RCC 7860 (cell line): ENCODE data around the gene CALN1.
"Not testable (repeated sequence)": the region's sequence is repeated elsewhere in the genome, so short reads cannot be mapped to it uniquely, and the experiment has no call there.

Experiments
- DNase-seq: peaks from one replicate; pipeline ENCODE4 v3.0.0-alpha.2; 2015; ENCODE audit warnings: low spot score
- FAIRE-seq: peaks from 2 replicates; lab custom pipeline; 2012; peaks lifted over from hg19 to GRCh38; lab: Jason Lieb, UNC

CALN1 gene

DNA sequence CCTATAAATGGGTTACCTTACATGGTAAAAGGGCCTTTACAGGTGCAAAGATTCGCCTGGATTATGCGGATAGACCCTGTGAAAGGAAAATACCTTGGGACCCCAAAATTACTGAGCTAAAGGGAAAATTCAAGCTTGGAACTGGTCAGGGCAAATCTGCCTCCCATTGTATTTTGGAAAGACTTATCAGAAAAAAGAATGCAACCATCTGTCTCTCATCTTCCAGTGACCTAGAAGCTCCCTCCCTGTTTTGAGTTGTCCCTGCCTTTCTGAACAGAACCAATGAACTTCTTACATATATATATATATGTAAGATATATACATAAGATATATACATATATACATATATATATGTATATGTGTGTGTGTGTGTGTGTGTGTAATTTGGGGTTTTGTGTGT lies 583.8 kb downstream of the CALN1 start:
- FAIRE-seq: no peak
- no peak for DNase-seq

DNA sequence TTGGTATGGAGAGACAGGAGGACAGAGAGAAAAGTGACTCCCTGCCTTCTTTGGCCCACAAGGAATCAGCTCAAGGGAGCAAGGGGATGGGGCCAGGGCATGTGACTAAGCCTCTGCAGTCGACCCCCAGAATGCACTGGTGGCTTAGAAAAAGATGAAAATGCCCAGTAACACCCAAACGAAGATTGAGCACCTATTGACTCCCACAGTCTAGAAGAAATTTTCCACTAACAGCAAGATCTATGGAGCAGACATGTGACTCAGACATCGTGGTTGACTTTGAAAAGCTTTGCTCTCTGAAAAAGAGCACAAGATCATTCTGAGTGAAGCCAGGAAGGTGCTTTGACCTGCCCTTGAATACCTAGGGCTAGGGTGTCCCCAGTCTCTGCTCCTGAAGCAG lies 586.0 kb downstream of the CALN1 start:
- no peak for DNase-seq
- FAIRE-seq: no peak

DNA sequence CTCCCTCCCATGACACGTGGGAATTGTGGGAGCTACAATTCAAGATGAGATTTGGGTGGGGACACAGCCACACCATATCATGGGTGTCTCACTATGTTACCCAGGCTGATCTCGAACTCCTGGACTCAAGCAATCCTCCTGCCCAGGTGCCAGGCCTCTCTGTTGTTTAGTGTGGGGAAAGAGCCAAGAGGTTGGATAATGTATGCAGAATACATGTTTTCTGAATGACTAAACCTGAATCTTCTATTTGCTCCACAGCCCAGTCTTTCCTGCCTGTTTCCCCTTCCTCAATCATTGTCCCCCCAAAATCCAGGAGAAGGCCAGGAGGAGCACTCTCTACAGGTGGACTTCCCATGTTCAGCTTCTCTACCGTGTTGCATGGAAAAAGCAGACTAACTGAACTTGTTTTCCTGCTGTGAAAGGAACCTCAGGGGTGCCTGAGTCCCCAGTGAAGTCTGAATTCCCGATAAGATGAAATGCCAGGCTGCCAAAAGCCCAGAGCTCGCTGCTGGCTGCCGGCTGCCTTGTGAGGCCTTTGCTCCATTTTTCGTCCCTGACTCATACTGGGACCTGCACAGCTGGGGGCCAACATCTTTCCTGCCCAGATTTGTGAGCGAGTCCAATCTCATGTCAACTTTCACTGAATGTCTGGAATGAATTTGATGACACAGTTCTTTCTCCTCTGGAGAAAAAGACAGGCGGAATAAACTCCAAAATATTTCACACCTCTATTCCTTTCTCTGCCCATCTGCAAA lies 588.0 kb downstream of the CALN1 start:
- DNase-seq: no peak
- FAIRE-seq: no peak

DNA sequence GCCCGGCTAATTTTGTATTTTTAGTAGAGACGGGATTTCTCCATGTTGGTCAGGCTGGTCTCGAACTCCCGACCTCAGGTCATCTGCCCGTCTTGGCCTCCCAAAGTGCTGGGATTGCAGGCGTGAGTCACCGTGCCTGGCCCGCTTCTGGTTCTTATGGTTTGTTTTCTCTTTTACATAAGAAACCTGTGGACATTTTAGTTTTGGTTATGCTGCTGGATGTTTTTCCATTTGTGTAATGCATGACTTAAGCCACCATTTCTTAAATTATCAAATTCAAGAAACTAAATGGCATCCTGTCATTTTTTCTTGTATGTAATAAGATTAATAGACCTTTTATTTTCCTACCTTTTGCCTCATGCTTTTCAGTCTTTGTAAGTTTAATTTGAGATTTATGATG lies 589.7 kb downstream of the CALN1 start:
- not testable (repeated sequence) for FAIRE-seq, DNase-seq

DNA sequence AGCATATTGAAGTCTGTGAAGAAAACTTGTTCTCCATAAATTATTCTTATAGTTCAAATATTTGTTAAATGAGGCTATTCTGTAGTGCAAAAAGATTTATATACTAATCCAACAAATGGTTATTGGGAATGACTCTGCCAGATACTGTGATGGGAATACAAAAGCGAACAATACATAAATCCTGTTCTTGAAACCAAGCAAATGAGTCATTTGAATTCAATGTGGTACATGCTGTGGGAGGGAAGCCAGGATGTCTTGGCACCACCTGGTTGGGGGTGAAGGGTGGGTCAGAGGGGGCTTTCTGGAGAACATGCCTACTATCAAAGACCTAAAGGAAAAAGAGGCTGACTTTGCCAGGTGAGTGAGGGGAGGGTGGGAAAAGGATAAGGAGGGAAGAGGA lies 594.2 kb downstream of the CALN1 start:
- FAIRE-seq: no peak
- DNase-seq: no peak

DNA sequence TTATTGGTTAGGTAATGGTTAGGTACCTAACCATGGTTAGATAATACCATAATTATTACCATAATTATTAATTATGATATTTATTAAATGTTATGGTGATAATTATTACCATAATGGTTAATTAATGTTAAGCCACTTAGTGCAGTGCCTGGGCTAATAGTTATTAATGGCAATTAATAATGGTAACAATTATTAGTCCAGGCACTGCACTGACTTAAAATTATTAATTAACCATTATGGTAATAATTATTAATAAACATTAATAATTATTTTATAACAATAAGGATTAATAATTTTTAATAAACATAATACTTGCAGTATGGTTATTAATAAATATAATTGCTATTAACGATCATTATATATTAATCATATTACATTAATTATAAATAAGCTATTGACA lies 604.0 kb downstream of the CALN1 start:
- FAIRE-seq: peak; percentile 52

DNA sequence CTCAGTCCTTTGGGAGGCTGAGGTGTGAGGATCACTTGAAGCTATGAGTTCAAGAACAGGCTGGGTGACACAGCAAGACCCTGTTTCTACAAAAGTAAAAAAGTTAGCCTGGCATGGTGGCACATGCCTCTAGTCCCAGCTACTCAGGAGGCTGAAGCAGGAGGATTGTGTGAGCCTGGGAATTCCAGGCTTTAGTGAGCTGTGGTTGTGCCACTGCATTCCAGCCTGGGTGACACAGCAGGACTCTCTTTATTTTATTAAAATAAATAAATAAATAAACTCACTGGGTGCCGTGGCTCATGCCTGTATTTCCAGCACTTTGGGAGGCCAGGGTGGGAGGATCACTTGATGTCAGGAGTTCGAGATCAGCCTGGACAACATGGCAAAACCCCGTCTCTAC lies 607.9 kb downstream of the CALN1 start:
- no peak for FAIRE-seq
- no peak for DNase-seq

More for the DNA sequence above, 604.0 kb downstream of the CALN1 start:
- DNase-seq: no peak

DNA sequence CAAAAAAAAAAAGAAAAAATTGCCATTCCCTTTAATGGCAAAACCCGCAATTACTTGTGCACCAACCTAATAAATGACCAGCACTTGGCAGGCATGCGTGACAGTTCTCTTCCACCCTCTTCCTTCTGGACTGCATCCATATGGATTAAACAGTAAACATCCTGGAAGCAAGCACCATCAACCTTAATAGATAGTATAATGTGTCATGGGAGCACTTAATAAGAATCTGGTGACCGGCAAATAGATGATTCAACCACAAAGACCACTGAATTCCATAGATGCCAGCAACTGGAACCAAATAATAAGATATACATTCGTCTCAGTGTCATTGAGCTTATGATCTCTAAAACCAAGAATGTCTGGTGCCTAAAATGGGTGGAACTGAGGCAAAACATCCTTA lies 610.2 kb downstream of the CALN1 start:
- DNase-seq: peak; percentile 32
- FAIRE-seq: no peak

DNA sequence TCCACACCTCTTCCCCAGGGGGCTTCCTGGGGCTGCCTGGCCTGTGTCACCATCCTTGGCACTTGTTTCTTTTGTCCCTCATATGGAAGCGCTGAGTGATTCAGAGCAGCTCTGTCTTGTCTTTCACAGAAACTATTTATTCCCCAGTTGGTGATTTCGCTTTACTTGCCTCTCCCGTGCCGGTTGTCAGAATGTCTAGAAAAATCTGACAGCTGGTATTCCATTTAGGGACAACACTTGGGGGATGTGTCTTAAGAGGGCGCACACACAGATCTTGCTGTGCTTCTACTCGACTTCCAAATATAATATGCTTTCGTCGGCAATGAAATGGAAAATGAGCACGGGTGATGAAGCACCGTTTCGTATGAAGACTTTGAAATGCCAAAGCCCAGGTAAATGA lies 611.8 kb downstream of the CALN1 start:
- DNase-seq: no peak
- FAIRE-seq: no peak

DNA sequence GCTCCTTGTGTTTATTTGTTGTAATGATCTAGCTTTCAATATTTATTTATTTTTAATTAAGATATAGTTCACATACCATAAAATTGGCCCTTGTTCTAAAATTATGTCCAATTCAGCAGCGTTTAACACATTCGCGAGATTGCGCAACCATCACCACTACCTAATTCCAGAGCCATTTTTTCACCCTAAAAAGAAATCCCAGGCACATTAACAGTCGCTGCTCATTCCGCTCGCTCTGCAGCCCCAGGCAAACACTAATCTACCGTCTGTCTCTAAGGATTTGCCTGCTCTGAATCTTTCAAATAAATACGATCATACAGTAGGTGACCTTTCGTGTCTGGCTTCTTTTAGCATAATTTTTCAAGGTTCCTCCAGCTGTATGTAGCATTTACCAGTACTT lies 616.7 kb downstream of the CALN1 start:
- FAIRE-seq (no peak), DNase-seq (no peak)

DNA sequence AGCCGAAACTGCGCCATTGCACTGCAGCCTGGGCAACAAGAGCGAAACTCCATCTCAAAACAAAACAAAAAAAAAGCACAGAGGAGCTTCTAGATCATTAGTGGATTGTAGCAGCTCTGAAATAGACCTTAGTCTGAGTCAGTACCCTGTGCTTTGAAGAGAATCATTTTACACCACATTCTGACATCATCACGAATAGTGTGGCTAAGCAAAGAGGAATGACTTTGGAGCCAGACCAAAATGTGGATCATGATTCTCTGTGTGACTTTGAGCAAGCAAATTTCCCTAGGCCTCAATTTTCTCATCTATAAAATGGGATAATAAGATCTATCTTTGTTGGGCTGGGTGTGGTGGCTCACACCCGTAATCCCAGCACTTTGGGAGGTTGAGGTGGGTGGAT lies 618.9 kb downstream of the CALN1 start:
- FAIRE-seq (no peak), DNase-seq (peak; percentile 31)

DNA sequence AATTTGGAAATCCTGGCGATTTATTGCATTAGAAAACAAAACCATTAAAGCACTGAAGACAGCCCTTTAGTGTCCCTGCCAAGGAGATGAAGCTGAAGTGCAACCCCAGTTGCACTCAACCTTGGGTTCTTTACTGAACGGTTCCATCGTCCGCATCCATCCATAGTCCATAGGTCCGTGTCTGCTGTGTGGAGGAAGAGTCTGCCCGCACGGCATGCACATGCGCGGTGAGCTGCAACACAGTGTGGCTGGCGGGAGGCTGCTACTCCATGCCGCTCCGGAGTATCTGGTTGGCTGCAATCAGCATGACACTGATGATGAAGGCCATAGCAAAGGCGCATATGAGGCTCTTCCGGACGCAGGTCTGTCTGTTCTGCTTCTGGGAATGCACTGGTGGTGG lies 624.6 kb downstream of the CALN1 start:
- no peak for DNase-seq

DNA sequence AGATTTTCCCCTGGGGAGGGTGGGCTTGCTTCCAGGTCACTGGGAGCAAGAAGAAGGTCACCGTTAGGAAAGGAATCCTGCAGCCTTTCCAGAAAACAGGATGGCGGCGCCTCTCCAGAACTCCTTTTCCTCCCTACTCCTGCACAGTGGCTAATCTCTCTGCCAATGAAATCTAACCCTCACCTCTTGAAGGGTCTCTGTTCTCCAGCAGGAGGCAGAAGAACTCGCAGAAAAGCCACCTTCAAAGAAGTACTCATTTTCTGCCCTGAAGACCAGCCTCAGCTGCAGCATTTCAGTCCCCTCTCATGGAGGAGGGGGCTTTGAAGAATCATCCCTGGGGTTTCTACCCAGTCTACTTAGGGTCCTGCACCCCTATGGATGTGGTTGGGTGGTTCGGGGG lies 626.9 kb downstream of the CALN1 start:
- DNase-seq (no peak), FAIRE-seq (no peak)

More for the DNA sequence above, 624.6 kb downstream of the CALN1 start:
- FAIRE-seq: no peak

DNA sequence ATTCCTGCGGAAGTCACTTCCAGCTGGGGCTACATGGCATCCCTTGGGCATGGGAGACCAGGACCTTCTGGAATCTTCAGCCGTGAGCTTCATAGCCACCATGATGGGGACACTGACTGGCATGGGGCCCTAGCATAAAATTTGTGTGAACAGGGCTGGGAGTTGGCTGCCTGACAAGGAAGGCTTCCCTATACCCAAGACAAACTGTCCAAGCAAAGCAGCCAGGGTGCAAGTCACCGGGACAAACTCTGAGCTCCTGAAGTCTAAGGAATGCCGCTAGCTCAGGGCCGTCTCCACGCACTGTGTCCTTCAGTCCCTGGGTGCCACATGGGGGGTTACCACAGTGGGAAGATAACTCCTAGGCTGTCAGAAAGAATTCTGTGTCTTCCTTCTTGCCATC lies 627.4 kb downstream of the CALN1 start:
- no peak for DNase-seq
- FAIRE-seq: no peak

DNA sequence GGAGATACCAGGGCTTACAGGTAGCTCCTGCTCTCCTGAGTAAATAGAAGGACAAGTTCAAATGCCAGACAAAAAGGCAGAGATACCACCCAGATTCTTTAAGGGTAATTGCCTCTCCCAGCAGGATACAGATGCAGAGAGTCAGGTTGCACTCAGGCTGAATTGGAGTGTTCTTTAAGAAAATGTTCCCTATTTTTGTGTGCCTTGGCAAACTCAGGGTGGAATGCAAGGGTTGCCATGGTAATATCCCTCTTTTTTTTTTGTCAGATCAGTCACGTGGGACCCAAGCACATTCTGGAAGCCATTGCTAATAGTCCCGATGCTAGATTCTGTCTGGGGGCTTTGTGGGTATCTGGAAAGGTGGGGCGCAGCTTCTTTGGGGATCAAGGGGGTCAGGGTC lies 628.0 kb downstream of the CALN1 start:
- DNase-seq: no peak
- FAIRE-seq: no peak

DNA sequence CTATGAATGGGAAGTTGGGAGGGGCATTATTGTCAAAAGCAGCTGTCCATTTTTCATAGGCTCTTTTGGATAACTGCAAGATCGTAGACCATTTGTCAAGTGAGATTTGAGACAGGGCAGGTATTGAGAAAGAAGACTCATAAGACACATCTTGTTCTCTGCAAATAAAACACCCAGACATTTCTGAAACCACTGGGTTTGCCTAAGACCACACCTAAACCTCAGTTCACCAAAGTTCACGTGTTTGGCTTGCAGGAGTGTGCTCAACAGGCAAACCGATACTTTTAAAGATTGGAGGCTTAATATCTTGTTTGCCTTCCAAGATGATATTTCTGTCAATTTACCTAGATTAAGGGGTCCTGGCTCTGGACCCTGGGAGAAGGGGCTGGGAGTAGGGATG lies 628.4 kb downstream of the CALN1 start:
- FAIRE-seq (no peak), DNase-seq (no peak)

DNA sequence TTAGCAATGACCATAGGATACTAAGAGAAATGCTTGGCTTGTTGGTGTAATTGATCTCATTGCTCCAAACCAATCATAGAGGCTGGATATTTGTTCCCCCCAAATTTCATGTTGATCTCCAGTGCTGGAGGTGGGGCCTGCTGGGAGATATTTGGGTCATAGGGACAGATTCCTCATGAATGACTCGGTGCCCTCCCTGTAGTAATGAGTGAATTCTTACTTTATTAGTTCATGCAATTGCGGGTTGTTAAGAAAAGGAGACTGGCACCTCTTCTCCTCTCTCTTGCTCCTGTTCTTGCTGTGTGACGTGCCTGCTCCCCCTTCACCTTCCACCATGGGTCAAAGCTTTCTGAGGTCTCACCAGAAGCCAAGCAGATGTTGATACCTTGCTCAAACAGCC lies 630.1 kb downstream of the CALN1 start:
- FAIRE-seq (no peak), DNase-seq (no peak)

DNA sequence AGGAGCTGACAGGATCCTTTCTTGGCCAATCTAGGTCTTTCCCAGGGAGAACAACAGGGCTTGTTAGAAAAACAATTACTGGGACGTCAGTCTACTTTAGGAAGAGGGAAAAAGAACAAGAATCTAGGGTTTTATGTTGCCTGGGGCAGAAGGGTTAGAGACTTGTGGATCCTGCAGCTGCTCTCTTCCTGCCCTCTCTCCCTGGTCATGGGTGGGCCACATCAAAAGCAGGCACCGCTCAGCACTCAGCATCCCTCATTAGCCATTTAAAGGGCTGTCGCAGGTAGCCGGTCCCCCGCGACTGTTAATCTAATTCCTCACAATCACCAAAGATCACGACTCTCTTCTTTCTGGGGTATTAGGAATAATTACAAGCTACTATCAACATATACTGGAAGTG lies 631.9 kb downstream of the CALN1 start:
- DNase-seq (no peak), FAIRE-seq (no peak)

DNA sequence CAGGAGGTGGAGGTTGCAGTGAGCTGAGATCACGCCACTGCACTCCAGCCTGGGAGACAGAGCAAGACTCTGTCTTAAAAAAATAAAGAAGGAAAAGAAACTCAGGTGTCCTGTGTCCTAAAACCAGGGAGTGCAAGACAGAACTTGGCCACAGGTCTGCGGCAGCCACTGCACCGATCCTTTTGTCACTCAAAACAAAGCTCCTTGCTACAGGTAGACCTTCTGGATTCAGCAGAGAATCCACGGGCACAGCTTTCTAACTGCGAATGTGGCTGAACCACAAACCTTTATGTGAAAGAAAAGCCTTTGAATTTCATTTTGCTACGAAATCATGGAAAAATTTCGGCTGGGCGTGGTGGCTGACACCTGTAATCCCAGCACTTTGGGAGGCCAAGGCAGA lies 634.9 kb downstream of the CALN1 start:
- no peak for DNase-seq
- FAIRE-seq: no peak

DNA sequence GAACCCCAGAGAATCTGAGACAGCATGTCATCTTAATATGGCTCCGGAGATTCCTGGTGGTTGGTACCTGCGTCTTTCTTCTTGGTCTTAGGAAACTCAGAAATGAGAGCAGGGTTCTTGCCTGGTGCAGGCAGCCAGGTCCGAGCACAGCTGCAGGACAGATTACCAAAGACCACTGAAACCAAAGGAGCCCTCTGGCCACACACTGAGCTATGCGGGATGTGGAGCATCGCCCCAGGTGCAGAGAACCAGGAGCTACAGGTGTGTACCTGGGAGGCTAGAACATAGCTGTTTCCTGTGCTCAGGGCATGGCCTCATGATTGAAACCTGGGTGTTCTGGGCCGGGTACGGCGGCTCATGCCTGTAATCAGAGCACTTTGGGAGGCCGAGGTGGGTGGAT lies 635.4 kb downstream of the CALN1 start:
- FAIRE-seq: no peak

DNA sequence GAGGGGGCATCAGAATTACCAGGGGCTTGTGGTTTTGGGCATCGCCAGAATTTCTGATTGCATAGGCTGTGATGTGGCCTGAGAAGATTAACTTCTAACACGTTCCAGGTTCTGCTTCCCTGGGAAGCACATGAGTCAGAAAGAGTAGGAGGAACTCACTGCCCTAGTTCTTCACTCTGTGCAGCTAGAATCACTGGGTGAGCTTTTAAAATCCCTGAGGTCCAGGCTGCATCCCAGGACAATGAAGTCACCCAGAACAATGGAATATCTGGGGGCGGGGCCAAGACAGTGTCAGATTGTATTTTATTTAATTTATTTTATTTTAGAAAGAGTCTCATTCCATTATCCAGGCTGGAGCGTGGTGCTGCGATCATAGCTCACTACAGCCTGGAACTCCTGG lies 636.5 kb downstream of the CALN1 start:
- DNase-seq: no peak
- FAIRE-seq: peak; percentile 18

More for the DNA sequence above, 635.4 kb downstream of the CALN1 start:
- no peak for DNase-seq

DNA sequence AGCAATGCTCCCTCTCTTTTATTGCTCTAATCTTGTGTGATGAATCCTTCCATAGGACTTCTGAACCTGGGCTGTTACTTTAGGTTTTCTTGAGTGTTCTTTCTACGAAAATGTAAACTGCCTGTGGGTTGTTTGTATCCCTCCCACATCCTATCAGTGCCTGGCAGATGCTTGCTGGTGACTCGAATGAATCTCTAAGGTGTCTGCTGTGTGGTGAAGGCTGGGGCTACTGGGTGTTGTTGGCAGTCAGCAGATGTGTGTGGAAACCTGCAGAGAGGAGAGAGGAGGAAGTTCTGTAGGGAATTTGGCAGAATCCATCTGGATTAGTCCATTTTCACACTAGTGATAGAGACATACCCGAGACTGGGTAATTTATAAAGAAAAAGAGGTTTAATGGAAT lies 639.4 kb downstream of the CALN1 start:
- no peak for DNase-seq
- FAIRE-seq: no peak

DNA sequence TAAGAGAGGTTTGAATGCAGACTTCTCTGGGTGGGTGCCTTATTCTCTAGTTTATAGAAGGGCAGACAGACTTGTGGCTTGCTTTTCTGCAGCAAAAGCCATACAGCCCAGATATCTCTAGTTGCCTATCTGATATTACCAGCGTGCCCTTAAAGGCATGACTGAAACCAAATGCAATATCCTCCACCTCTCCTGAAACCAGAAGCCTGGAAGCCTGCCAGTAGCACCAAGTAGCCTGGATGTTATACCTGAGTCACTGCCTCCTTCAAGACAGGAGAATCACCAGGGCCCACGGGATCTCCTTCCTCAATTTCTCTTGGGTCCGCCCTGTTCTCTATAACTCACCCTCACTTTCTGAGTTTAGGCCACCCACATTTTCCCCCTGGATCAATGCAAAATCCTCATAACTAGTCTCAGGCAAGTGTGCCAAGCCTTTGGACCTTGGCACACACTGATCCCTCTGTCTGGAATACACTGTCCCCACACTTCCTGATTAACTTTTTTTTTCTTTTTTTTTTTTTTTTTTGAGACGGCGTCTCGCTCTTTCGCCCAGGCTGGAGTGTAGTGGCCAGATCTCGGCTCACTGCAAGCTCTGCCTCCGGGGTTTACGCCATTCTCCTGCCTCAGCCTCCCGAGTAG lies 641.8 kb downstream of the CALN1 start:
- no peak for FAIRE-seq

More for the DNA sequence above, 641.8 kb downstream of the CALN1 start:
- no peak for DNase-seq
